Measurements from ENCODE around the gene NNAT.
"Not testable (repeated sequence)": the region's sequence is repeated elsewhere in the genome, so short reads cannot be mapped to it uniquely, and the experiment has no call there.

NNAT gene

GRCh38 chr20:37542281-37542680 lies 21.2 kb downstream of the NNAT start:
- no peak for DNase-seq

GRCh38 chr20:37543828-37544227 lies 22.8 kb downstream of the NNAT start:
- no peak for DNase-seq

GRCh38 chr20:37544386-37544785 lies 23.3 kb downstream of the NNAT start:
- DNase-seq, result no peak

GRCh38 chr20:37545516-37545915 lies 24.5 kb downstream of the NNAT start:
- no peak for DNase-seq

- DNase-seq, result no peak
These were observed 26.9 kb downstream of the NNAT start for GRCh38 chr20:37547912-37548311.

GRCh38 chr20:37550101-37550920 lies 29.3 kb downstream of the NNAT start:
- not testable (repeated sequence) for DNase-seq

- not testable (repeated sequence) for DNase-seq
These were observed 30.6 kb downstream of the NNAT start for GRCh38 chr20:37551660-37552059.

- no peak for DNase-seq
These were observed 31.4 kb downstream of the NNAT start for GRCh38 chr20:37552415-37552814.

GRCh38 chr20:37554721-37555298 lies 33.8 kb downstream of the NNAT start:
- not testable (repeated sequence) for DNase-seq

- no peak for DNase-seq
These were observed 35.5 kb downstream of the NNAT start for GRCh38 chr20:37556538-37556937.

GRCh38 chr20:37558306-37558705 lies 37.3 kb downstream of the NNAT start:
- no peak for DNase-seq

- no peak for DNase-seq
These were observed 37.7 kb downstream of the NNAT start for GRCh38 chr20:37558779-37559178.

- DNase-seq, result no peak
These were observed 38.4 kb downstream of the NNAT start for GRCh38 chr20:37559312-37560027.

GRCh38 chr20:37560629-37561028 lies 39.6 kb downstream of the NNAT start:
- no peak for DNase-seq

GRCh38 chr20:37562695-37563480 lies 41.8 kb downstream of the NNAT start:
- no peak for DNase-seq

- no peak for DNase-seq
These were observed 43.0 kb downstream of the NNAT start for GRCh38 chr20:37564016-37564387.

- no peak for DNase-seq
These were observed 43.5 kb downstream of the NNAT start for GRCh38 chr20:37564388-37565133.

GRCh38 chr20:37565134-37565811 lies 44.2 kb downstream of the NNAT start:
- no peak for DNase-seq

GRCh38 chr20:37566590-37567330 lies 45.7 kb downstream of the NNAT start:
- DNase-seq, result no peak

- no peak for DNase-seq
These were observed 46.2 kb downstream of the NNAT start for GRCh38 chr20:37567331-37567665.
